ENCODE data around the gene RAB38.

The RAB38 gene

DNA sequence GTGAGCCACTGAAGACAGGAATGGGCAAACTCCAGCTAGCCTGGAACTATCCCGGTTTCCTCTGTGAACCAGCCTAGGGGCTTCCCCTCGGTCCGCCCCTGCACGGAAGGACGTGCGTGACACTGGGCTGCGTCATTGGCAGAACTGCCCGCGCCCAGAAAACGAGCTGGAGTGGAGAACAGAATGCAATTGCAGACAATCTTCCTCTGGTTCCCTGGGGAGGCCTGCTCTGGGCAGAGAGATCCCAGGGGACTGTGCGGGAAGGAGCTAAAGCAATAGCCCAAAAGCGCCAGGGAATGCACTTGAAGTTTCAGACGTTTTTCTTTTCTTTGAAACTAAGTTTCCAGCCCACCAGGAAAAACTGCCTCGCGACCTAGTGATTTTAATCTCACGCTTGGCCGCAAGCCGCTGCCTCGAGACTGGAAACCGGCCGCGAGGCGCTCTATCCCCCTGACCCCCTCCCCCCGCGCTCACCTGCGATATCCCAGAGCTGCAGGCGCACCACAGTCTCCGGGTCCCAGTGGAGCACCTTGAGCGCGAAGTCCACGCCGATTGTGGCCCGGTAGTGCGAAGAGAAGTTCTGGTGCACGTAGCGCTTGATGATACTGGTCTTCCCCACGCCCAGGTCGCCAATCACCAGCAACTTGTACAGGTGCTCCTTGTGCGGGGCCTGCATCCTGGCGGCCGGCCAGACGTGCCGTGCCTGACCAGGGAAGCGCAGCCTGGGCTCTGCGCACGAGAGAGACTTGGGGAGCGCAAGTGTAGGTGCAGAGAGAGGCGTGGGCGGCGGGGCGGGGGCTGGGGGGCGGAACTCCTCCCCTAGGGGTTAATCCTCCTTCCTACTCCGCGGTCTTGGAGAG is at the start of gene RAB38:
Gene RAB38, minus strand, starts transcription at position 735 of the 860 bp plus-strand sequence. Its CDS starts 59 bp downstream, at position 676.
- peak; percentile 92 for DNase-seq (ENCODE audit: low read depth)
- TF ChIP-seq, protein P1, sequence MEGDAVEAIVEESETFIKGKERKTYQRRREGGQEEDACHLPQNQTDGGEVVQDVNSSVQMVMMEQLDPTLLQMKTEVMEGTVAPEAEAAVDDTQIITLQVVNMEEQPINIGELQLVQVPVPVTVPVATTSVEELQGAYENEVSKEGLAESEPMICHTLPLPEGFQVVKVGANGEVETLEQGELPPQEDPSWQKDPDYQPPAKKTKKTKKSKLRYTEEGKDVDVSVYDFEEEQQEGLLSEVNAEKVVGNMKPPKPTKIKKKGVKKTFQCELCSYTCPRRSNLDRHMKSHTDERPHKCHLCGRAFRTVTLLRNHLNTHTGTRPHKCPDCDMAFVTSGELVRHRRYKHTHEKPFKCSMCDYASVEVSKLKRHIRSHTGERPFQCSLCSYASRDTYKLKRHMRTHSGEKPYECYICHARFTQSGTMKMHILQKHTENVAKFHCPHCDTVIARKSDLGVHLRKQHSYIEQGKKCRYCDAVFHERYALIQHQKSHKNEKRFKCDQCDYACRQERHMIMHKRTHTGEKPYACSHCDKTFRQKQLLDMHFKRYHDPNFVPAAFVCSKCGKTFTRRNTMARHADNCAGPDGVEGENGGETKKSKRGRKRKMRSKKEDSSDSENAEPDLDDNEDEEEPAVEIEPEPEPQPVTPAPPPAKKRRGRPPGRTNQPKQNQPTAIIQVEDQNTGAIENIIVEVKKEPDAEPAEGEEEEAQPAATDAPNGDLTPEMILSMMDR (IDR thresholded peaks at IDR 0.05; ENCODE audit: low read length, missing control alignments): no peak
- peak within 1 kb of the TSS; percentile 57 for H3K4me3 ChIP-seq (replicated peaks; ENCODE audit: low read depth, low read length)

DNA sequence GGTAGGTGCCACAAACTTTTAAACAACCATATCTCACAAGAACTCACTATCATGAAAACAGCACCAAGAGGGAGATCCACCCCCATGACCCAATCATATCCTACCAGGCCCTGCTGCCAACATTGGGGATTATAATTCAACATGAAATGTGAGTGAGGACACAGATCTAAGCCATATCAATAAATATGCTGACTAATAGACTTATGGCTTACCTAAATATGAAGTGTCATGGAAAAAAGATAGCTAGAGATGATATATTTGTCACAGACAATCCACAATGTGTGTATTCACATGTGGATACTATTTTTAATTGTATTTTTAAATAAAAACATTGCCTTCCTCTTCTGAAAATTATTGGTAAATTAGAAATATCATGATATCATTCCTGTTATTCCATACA is 38.2 kb upstream of the RAB38 start:
- TF ChIP-seq, protein P1 (IDR thresholded peaks at IDR 0.05; ENCODE audit: low read length, missing control alignments): no peak
- no peak overlapping the region for H3K4me3 ChIP-seq (replicated peaks; ENCODE audit: low read depth, low read length)
- DNase-seq (ENCODE audit: low read depth): no peak

DNA sequence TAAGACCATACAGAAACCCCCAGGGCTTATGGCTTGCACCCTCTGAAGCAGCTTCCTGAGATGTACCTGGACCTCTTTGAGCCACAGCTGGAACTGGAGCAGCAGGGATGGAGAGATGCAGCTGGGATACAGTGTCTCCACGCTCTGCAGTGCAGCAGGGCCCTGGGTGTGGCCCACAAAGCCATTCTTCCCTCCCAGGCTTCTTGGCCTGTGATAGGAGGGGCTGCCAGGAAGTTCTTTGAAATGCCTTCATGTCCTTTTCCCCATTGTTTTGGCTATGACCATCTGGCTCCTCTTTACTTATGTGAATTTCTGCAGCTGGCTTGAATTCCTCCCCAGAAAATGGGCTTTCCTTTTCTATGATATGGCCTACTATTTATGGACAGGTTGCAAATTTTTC is 37.1 kb upstream of the RAB38 start:
- TF ChIP-seq, protein P1 (IDR thresholded peaks at IDR 0.05; ENCODE audit: low read length, missing control alignments): no peak
- peak; percentile 10 for DNase-seq (ENCODE audit: low read depth)
- no peak overlapping the region for H3K4me3 ChIP-seq (replicated peaks; ENCODE audit: low read depth, low read length)

DNA sequence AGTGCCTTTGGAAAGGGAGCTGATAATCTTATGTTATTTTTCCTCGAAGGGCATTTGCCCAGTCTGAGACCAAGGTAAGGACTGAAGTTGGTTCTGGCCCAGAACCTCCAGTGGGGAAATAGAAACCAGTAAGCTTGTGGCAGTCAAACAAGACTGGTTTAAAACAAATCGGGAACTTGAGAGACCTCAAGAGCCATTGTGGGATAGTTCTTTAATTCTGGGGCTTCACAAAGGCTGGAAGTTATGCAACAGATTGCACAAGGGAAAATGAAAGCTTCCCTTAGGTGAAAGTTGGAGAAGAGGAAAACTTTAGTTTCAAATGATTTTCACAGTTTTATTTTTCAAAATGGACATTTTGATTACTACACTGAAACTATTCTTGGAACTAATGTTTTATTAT is 33.5 kb upstream of the RAB38 start:
- TF ChIP-seq, protein P1 (IDR thresholded peaks at IDR 0.05; ENCODE audit: low read length, missing control alignments): no peak
- no peak overlapping the region for H3K4me3 ChIP-seq (replicated peaks; ENCODE audit: low read depth, low read length)
- DNase-seq (ENCODE audit: low read depth): peak; percentile 39

DNA sequence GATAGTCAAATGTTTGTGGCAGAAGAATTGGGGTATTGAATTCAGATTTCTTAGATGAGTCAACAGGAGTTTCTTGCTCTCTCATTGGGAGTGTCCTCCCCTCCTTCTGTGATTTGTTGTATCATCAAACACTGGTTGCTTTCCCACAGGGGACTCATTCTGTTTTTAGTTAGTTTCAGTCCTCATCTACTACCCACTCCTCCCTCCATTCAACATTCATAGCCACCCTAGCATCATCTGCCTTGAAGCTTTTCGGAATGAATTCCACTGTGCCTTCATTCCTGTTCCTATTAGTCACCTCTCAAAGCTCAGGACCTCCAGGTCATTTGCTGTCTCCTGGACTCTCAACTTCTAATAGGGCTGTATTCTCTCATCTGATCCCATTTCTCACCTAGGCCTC is 31.5 kb upstream of the RAB38 start:
- TF ChIP-seq, protein P1 (IDR thresholded peaks at IDR 0.05; ENCODE audit: low read length, missing control alignments): no peak
- H3K4me3 ChIP-seq (replicated peaks; ENCODE audit: low read depth, low read length): no peak overlapping the region
- peak; percentile 8 for DNase-seq (ENCODE audit: low read depth)

DNA sequence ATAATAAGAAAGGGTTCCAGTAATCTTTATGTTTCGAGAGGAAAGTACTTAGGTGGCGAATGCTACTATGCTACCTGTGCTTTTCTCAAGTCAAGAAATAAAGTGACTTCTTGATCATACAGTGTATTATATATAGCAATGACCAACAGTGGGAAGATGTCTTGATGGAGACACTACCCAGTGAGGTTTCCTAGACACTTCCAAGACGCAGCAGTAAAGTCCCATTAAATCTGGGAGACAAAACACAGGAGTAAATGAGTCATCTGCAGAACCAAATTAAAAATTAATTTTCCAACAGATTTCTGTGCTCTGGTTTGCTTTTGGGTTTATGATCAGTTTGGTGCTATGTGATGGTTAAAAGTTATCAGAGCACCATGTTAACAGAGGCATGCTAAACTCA is 29.1 kb upstream of the RAB38 start:
- TF ChIP-seq, protein P1 (IDR thresholded peaks at IDR 0.05; ENCODE audit: low read length, missing control alignments): no peak
- DNase-seq (ENCODE audit: low read depth): no peak
- no peak overlapping the region for H3K4me3 ChIP-seq (replicated peaks; ENCODE audit: low read depth, low read length)

DNA sequence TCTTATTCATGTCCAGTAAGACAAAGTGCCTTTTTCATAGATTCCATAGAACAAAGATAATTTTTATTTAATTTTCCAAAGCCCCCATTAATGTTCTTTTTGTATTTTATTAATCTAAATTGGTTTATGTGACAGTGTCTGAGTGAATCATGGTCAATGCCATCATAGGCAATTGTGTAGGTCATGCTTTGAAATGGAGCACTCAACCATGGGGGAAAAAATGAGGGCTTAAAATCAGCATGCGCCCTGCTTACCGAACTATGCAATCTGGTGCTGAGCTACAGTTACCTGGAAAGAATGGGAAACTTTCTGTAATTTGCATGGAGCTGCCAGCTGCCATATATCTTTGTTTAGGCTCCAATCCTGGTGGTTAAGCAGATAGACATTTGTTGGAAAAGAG is 28.4 kb upstream of the RAB38 start:
- no peak for DNase-seq (ENCODE audit: low read depth)
- TF ChIP-seq, protein P1 (IDR thresholded peaks at IDR 0.05; ENCODE audit: low read length, missing control alignments): no peak

More for the DNA sequence above, 28.4 kb upstream of the RAB38 start:
- H3K4me3 ChIP-seq (replicated peaks; ENCODE audit: low read depth, low read length): no peak overlapping the region
